HepG2 (cell line): ENCODE data around the gene PLCD4. TPM values are rescaled to one million over a fixed set of nuclear protein-coding genes. Genes with fewer than 3 reads are reported as not detected.

Experiments
- ATAC-seq: fragments of 200-7000 bp; cut with Tn5 transposase; 3 replicates; pipeline ENCODE4 v1.9.1; 2020; ENCODE audit warnings: mild to moderate bottlenecking, moderate library complexity
- BruUV-seq: library from RNA; stranded (reverse); fragments of 400-500 nt; replicated peaks from 2 replicates; lab custom pipeline; 2021; lab: Mats Ljungman, UMichigan
- CTCF ChIA-PET: fragments of 300-600 bp; formaldehyde crosslinking; extraction: SDS; loops from one replicate; lab custom pipeline; 2021; ENCODE audit warnings: low total read pairs, inconsistent platforms, low intra/inter-chr PET ratio; lab: Yijun Ruan, JAX
- POLR2A ChIA-PET: fragments of 350-600 bp; sonication (Branson Sonifier 250); formaldehyde crosslinking; loops from one replicate; lab custom pipeline; 2020; ENCODE audit warnings: antibody characterized with exemption, inconsistent platforms; lab: Yijun Ruan, JAX
- DNase-seq: peaks from one replicate; pipeline ENCODE4 v3.0.0-alpha.2; 2015; ENCODE audit warnings: low spot score
- FAIRE-seq: peaks from 3 replicates; lab custom pipeline; 2011; peaks lifted over from hg19 to GRCh38; lab: Jason Lieb, UNC
- H2AFZ ChIP-seq: one replicate; pipeline ENCODE4 v1.6.1; 2011; ENCODE audit warnings: low read length, inconsistent platforms
- H3K27ac ChIP-seq: fragments of 300-600 bp; 3 replicates; pipeline ENCODE4 v1.8.0; 2011; ENCODE audit warnings: mixed run types, mild to moderate bottlenecking, mixed read lengths, low read length, inconsistent platforms; ENCODE audit not compliant: insufficient read depth; ENCODE audit errors: extremely low read length
- H3K27me3 ChIP-seq, 2 experiments: fragments of 200-600 bp in 1 of 2; 2 replicates in 1 of 2; 3 replicates in 1 of 2; pipeline versions ENCODE4 v1.6.0 to v1.8.0; 2011; ENCODE audit warnings: low read length in 2 of 2, mild to moderate bottlenecking in 2 of 2, moderate library complexity in 2 of 2, inconsistent platforms in 1 of 2; ENCODE audit not compliant: insufficient read depth in 2 of 2, control insufficient read depth in 1 of 2
- H3K36me3 ChIP-seq, 2 experiments: fragments of 200-600 bp in 1 of 2; replicated peaks in 1 of 2; 2 replicates in 1 of 2; 3 replicates in 1 of 2; pipeline versions ENCODE4 v1.5.1 to v1.8.0; 2011; ENCODE audit warnings: low read length in 2 of 2, inconsistent platforms in 1 of 2; ENCODE audit not compliant: insufficient read depth in 2 of 2, control insufficient read depth in 1 of 2
- H3K4me1 ChIP-seq: 2 replicates; pipeline ENCODE4 v1.5.1; 2012; ENCODE audit warnings: low read length, inconsistent platforms; ENCODE audit not compliant: insufficient read depth
- H3K4me2 ChIP-seq: 2 replicates; pipeline ENCODE4 v1.6.0; 2011; ENCODE audit warnings: low read depth, low read length, inconsistent platforms
- H3K4me3 ChIP-seq, 3 experiments: fragments of 200-600 bp in 1 of 3; sonication (generic), shearing (Covaris generic) in 1 of 3; replicated peaks in 1 of 3; 2 replicates each; pipeline ENCODE4 v1.5.1; 2011 to 2016; ENCODE audit warnings: low read length in 3 of 3, inconsistent platforms in 2 of 3, low read depth in 2 of 3, mild to moderate bottlenecking in 2 of 3, control low read depth in 1 of 3, mixed read lengths in 1 of 3; ENCODE audit not compliant: insufficient read depth in 1 of 3
- H3K79me2 ChIP-seq: one replicate; pipeline ENCODE4 v1.6.1; 2011; ENCODE audit warnings: low read length, inconsistent platforms; ENCODE audit not compliant: insufficient read depth
- H3K9ac ChIP-seq: 2 replicates; pipeline ENCODE4 v1.6.0; 2011; ENCODE audit warnings: mild to moderate bottlenecking, low read depth, low read length, inconsistent platforms; ENCODE audit not compliant: insufficient read depth
- H3K9me3 ChIP-seq: 2 replicates; pipeline ENCODE4 v1.5.1; 2012; ENCODE audit warnings: mild to moderate bottlenecking, low read length
- H4K20me1 ChIP-seq: 2 replicates; pipeline ENCODE4 v1.6.0; 2011; ENCODE audit warnings: inconsistent platforms, mild to moderate bottlenecking, low read length, moderate library complexity; ENCODE audit not compliant: insufficient read depth
- ARNT ChIP-seq: fragments of 450-650 bp; IDR thresholded peaks from 2 replicates; pipeline ENCODE4 v1.6.1; 2017
- GFI1 ChIP-seq: sonication (generic); formaldehyde crosslinking; IDR thresholded peaks from 2 replicates; pipeline ENCODE4 v1.5.0; 2020; ENCODE audit warnings: missing genetic modification reagents, mild to moderate bottlenecking, borderline replicate concordance
- GLI4 ChIP-seq: sonication (generic); formaldehyde crosslinking; IDR thresholded peaks from 2 replicates; pipeline ENCODE4 v1.5.1; 2020; ENCODE audit warnings: missing genetic modification reagents, mild to moderate bottlenecking, moderate library complexity, borderline replicate concordance
- MED8 ChIP-seq: sonication (generic); formaldehyde crosslinking; IDR thresholded peaks from 2 replicates; pipeline ENCODE4 v1.8.1; 2023; ENCODE audit warnings: mild to moderate bottlenecking, missing genetic modification reagents; ENCODE audit not compliant: insufficient replicate concordance
- PRMT3 ChIP-seq: sonication (generic); formaldehyde crosslinking; IDR thresholded peaks from 2 replicates; pipeline ENCODE4 v1.8.1; 2022; ENCODE audit warnings: low read depth, mild to moderate bottlenecking, moderate library complexity, missing genetic modification reagents, borderline replicate concordance
- SNAI1 ChIP-seq: sonication (generic); formaldehyde crosslinking; IDR thresholded peaks from 2 replicates; pipeline ENCODE4 v1.5.0; 2020; ENCODE audit warnings: mild to moderate bottlenecking, missing genetic modification reagents, borderline replicate concordance
- SP5 ChIP-seq: IDR thresholded peaks from 2 replicates; pipeline ENCODE4 v1.6.1; 2016; ENCODE audit warnings: low read depth, borderline replicate concordance
- SRY ChIP-seq: sonication (generic); formaldehyde crosslinking; IDR thresholded peaks from 2 replicates; pipeline ENCODE4 v1.8.0; 2022; ENCODE audit warnings: mild to moderate bottlenecking, missing genetic modification reagents
- TCF12 ChIP-seq, 2 experiments: fragments of 450-650 bp in 1 of 2; sonication (generic) in 1 of 2; formaldehyde crosslinking in 1 of 2; IDR thresholded peaks; 2 replicates each; pipeline versions ENCODE4 v1.6.1 to v1.8.0; 2017 to 2022; ENCODE audit warnings: antibody characterized with exemption in 1 of 2, mild to moderate bottlenecking in 1 of 2, missing genetic modification reagents in 1 of 2, moderate library complexity in 1 of 2
- THAP7 ChIP-seq: sonication (generic); formaldehyde crosslinking; IDR thresholded peaks from 2 replicates; pipeline ENCODE4 v1.8.1; 2023; ENCODE audit warnings: mild to moderate bottlenecking, missing genetic modification reagents
- TSC22D2 ChIP-seq: sonication (generic); formaldehyde crosslinking; IDR thresholded peaks from 2 replicates; pipeline ENCODE4 v1.5.1; 2020; ENCODE audit warnings: missing genetic modification reagents, mild to moderate bottlenecking, borderline replicate concordance
- ZBTB38 ChIP-seq: sonication (generic); formaldehyde crosslinking; IDR thresholded peaks from 2 replicates; pipeline ENCODE4 v1.5.1; 2020; ENCODE audit warnings: mild to moderate bottlenecking, missing genetic modification reagents
- ZFP41 ChIP-seq: sonication (generic); formaldehyde crosslinking; IDR thresholded peaks from 2 replicates; pipeline ENCODE4 v1.4.0; 2020; ENCODE audit warnings: mild to moderate bottlenecking, missing genetic modification reagents, borderline replicate concordance
- ZNF121 ChIP-seq: sonication (generic); formaldehyde crosslinking; IDR thresholded peaks from 2 replicates; pipeline ENCODE4 v1.5.0; 2020; ENCODE audit warnings: mild to moderate bottlenecking, missing genetic modification reagents
- ZNF18 ChIP-seq: sonication (generic); formaldehyde crosslinking; IDR thresholded peaks from 2 replicates; pipeline ENCODE4 v1.8.0; 2022; ENCODE audit warnings: mild to moderate bottlenecking, missing genetic modification reagents; ENCODE audit not compliant: insufficient replicate concordance
- ZNF296 ChIP-seq: sonication (generic); formaldehyde crosslinking; conservative IDR thresholded peaks from 2 replicates; pipeline ENCODE4 v1.5.0; 2020; ENCODE audit warnings: mild to moderate bottlenecking, missing genetic modification reagents
- ZNF510 ChIP-seq: sonication (generic); formaldehyde crosslinking; IDR thresholded peaks from 2 replicates; pipeline ENCODE4 v1.4.0; 2020; ENCODE audit warnings: low read depth, mild to moderate bottlenecking, missing genetic modification reagents
- WGBS: methylation state at CpG from one replicate; pipeline ENCODE4 v1.1.6; 2017; ENCODE audit warnings: low lambda C conversion rate; 5-methylcytosine and 5-hydroxymethylcytosine counted together
- in situ Hi-C: cut with HindIII; loops from 2 replicates; pipeline ENCODE4 v1.10.0; 2017; ENCODE audit warnings: low pct_unique_long_range_greater_than_20kb; ENCODE audit not compliant: extremely low pct_ligation_motif_present
- intact Hi-C: fragments of 100-400 bp; cut with micrococcal nuclease; formaldehyde crosslinking; loops from one replicate; pipeline ENCODE4 v1.10.0; 2022; ENCODE audit not compliant: unreplicated experiment
- polyA plus RNA-seq, 8 experiments: library from polyadenylated mRNA; depleted of rRNA in 3 of 8; stranded (reverse) in 7 of 8; unstranded in 1 of 8; fragments of >200 nt; fragmentation: Illumina TruSeq in 4 of 8; extraction: Trizol in 4 of 8; gene quantifications; 2 replicates each; pipeline versions ENCODE4 v1.2.1 to v1.2.3, GENCODE V29; 2011 to 2016; ENCODE audit warnings: low read depth in 4 of 8, missing spikeins in 1 of 8, mixed read lengths in 1 of 8; ENCODE audit not compliant: insufficient read depth in 1 of 8
- total RNA-seq, 5 experiments: library from RNA; depleted of rRNA; stranded (reverse); fragments of >200 nt; fragmentation: Illumina TruSeq; extraction: Trizol; gene quantifications; 2 replicates each; pipeline ENCODE4 v1.2.3, GENCODE V29; 2016; ENCODE audit warnings: low read depth in 1 of 5

Gene PLCD4
- total and polyA plus RNA-seq, 2 of the 13 experiments (the other 11 are each of a cell fraction or from before 2014, with no cell fraction given), result 0.26 TPM; not detected in 1

- peak; percentile 80; the same call in 1 of the 2 replicates for TF ChIP-seq TSC22D2
- TF ChIP-seq SRY (CRISPR knock-in tag), result peak; percentile 76; the same call in 1 of the 2 replicates
- TF ChIP-seq GLI4 (CRISPR knock-in tag), result peak; percentile 61; the same call in 1 of the 2 replicates
- no peak for TF ChIP-seq ZNF121 (CRISPR knock-in tag)
- no peak for TF ChIP-seq TCF12 (IDR thresholded peaks at IDR 0.05)
- peak; percentile 91; the same call in 1 of the 2 replicates for TF ChIP-seq TCF12 (CRISPR knock-in tag; IDR thresholded peaks at IDR 0.05)
- TF ChIP-seq ZFP41, result no peak
- TF ChIP-seq ARNT, result no peak
Measured at GRCh38 chr2:218659258-218659987, 51.7 kb downstream of the PLCD4 start, which contains the start of the genes BCS1L and ZNF142 (continued).

DNA sequence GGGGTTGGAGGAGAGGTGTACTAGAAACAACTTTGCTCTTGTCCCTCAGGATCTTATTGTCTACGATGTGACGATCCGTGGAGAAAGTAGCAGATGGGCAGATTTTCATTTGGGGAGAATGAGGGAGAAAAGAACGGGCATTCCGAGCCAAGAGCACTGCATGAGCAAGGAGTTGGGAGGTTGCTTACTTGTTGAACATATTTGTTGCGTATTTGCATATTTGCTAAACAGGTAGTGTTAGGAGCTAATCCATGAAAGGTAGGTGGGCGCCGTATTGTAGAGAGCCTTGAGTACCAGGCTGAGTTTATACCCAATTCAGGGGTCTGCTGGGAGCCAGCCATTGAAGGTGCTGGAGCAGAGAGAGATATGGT, 52.3 kb downstream of the PLCD4 start:
- intact Hi-C loops (loop anchor here (1.0 to 2.0 kb wide), 4 partner anchors 27 to 146 kb away; partner anchors contain the start of genes CNOT9, CYP27A1 and USP37), in situ Hi-C loops (no loop called here)
- ATAC-seq, result no peak
- Histone ChIP-seq H3K9me3 (no peaks in the 10 kb centered on the region), H3K4me1 (peaks cover 24% of the 10 kb centered on the region), H3K79me2 (peaks cover 20% of the 10 kb centered on the region), H3K27me3 (no peaks in the 10 kb centered on the region; a peak in 1 of 5 replicates), H3K4me3 (peak overlapping the region; percentile 78 to 92 (median 80)), H4K20me1 (no peaks in the 10 kb centered on the region), H3K9ac (peak overlapping the region; percentile 73), H3K36me3 (peaks cover 27 to 61% of the 10 kb centered on the region in 2 experiments), H3K4me2 (peak overlapping the region; percentile 95), H3K27ac (peak overlapping the region; percentile 59), H2AFZ (peak overlapping the region; percentile 45)
- DNase-seq, result no peak
- CTCF ChIA-PET, result interaction anchor here (1.2 to 3.2 kb wide), 2 partner anchors 27 to 189 kb away, joined by 4 to 41 read pairs; no protein-coding TSS in a partner anchor
- WGBS, result 13% methylated on average over 8 of the region's 8 CpGs
- TSS peak; percentile 89 for BruUV-seq
- POLR2A ChIA-PET, result interaction anchor here (0.6 to 5.8 kb wide), 24 partner anchors 10 to 727 kb away, joined by 3 to 130 read pairs (median 5); partner anchors contain the start of genes AAMP, CNPPD1, CTDSP1 and CYP27A1
- no peak for FAIRE-seq
- 0 out of 2 replicates have a peak, but pooled peaks have one; percentile 3 for TF ChIP-seq ZBTB38 (CRISPR knock-in tag)
- peak; percentile 24; the same call in 1 of the 2 replicates for TF ChIP-seq ZNF296 (CRISPR knock-in tag)
- no peak for TF ChIP-seq THAP7 (CRISPR knock-in tag)
- peak; percentile 17 for TF ChIP-seq MED8 (CRISPR knock-in tag)
- TF ChIP-seq SP5 (CRISPR knock-in tag), result no peak
- 0 out of 2 replicates have a peak, but pooled peaks have one; percentile 4 for TF ChIP-seq ZNF510 (CRISPR knock-in tag)
- peak; percentile 2; the same call in 1 of the 2 replicates for TF ChIP-seq GFI1 (CRISPR knock-in tag)
- peak; percentile 20; the same call in 1 of the 2 replicates for TF ChIP-seq SNAI1 (CRISPR knock-in tag)
- TF ChIP-seq PRMT3 (CRISPR knock-in tag), result no peak
- TF ChIP-seq ZNF18 (CRISPR knock-in tag), result peak; percentile 1
- TF ChIP-seq GLI4 (CRISPR knock-in tag), result no peak
